ENCODE measurements around the gene CTSC. TPM values are rescaled to one million over a fixed set of nuclear protein-coding genes. Genes with fewer than 3 reads are reported as not detected.

The CTSC gene
- total RNA-seq, 1 experiment from 2014 or later: 38.0 TPM

GRCh38 chr11:88348870-88349269, 11.3 kb upstream of the CTSC start:
- TF ChIP-seq ZFX (IDR thresholded peaks at IDR 0.05) (no peak), SRF (IDR thresholded peaks at IDR 0.05; ENCODE audit: low read depth) (no peak), ELF1 (IDR thresholded peaks at IDR 0.05; ENCODE audit: borderline replicate concordance, low read depth) (no peak), RAD21 (IDR thresholded peaks at IDR 0.05; ENCODE audit: low read depth) (no peak), CEBPB (IDR thresholded peaks at IDR 0.05; ENCODE audit: low read depth) (no peak), SP1 (IDR thresholded peaks at IDR 0.05; ENCODE audit: low read depth) (no peak), POLR2A (IDR thresholded peaks at IDR 0.05; ENCODE audit: borderline replicate concordance, extremely low read depth, insufficient read depth, insufficient read length) (no peak), JUND (IDR thresholded peaks at IDR 0.05) (no peak), REST (IDR thresholded peaks at IDR 0.05; ENCODE audit: low read depth) (no peak), POLR2AphosphoS5 (IDR thresholded peaks at IDR 0.05; ENCODE audit: low read depth, low read length) (no peak), CTCF (IDR thresholded peaks at IDR 0.05 in 2 of 3, conservative IDR thresholded peaks at IDR 0.05 in 1 of 3; ENCODE audit: borderline replicate concordance in 1 of 3, insufficient read depth in 1 of 3, low read depth in 2 of 3, low read length in 2 of 3) (no peak), EZH2phosphoT487 (IDR thresholded peaks at IDR 0.05; ENCODE audit: borderline replicate concordance) (no peak), ATF3 (IDR thresholded peaks at IDR 0.05) (no peak), SIN3A (IDR thresholded peaks at IDR 0.05; ENCODE audit: low read depth) (no peak), EZH2 (IDR thresholded peaks at IDR 0.05) (no peak), CBX3 (IDR thresholded peaks at IDR 0.05; ENCODE audit: low read depth) (no peak)
- H3K4me1 ChIP-seq (ENCODE audit: control insufficient read depth in 1 of 2, insufficient read depth in 2 of 2, low read length in 2 of 2): no peaks in the 10 kb centered on the region
- no peak overlapping the region for H3K4me2 ChIP-seq (ENCODE audit: low read length)
- DNase-seq (ENCODE audit: low read depth, low spot score): no peak
- ATAC-seq: no peak
- intact Hi-C loops (cut with micrococcal nuclease): no loop called here
- no peak overlapping the region for H3K27ac ChIP-seq (ENCODE audit: low read depth, low read length)
- H3K9ac ChIP-seq (ENCODE audit: low read length): no peak overlapping the region
- H3K36me3 ChIP-seq (ENCODE audit: control insufficient read depth in 1 of 2, insufficient read depth in 2 of 2, low read length in 2 of 2): no peaks in the 10 kb centered on the region
- ChIA-PET CTCF (no interaction called here), RAD21 (ENCODE audit: low non-redundant PET in 1 of 2, low total read pairs in 2 of 2, uncharacterized antibody in 2 of 2, unreplicated experiment in 2 of 2) (no interaction called here), POLR2A (no interaction called here)
- H3K4me3 ChIP-seq (replicated peaks in 1 of 2; ENCODE audit: low read depth in 1 of 2, low read length in 2 of 2): no peak overlapping the region
- H4K20me1 ChIP-seq (ENCODE audit: insufficient read depth): no peaks in the 10 kb centered on the region
- H3K27me3 ChIP-seq (ENCODE audit: insufficient read depth, low read length): no peaks in the 10 kb centered on the region
- no peak overlapping the region for H2AFZ ChIP-seq (ENCODE audit: low read depth, low read length, poor library complexity, severe bottlenecking)
- no peaks in the 10 kb centered on the region for H3K79me2 ChIP-seq (ENCODE audit: insufficient read depth, low read length)
- BruUV-seq (replicated peaks): no TSS peak
- no peaks in the 10 kb centered on the region for H3K9me3 ChIP-seq (ENCODE audit: control insufficient read depth in 1 of 2, insufficient read depth in 1 of 2, low read depth in 1 of 2, low read length in 2 of 2)
- H3K9me2 ChIP-seq (ENCODE audit: insufficient read depth): no peaks in the 10 kb centered on the region

Data from HCT116 (cell line).